Testis (tissue), 2 donors: Measurements from ENCODE around the gene CCL24.

Experiments used
- POLR2A ChIP-seq: fragments of 450-650 bp; IDR thresholded peaks from one replicate; pipeline ENCODE4 v1.6.1; 2017; ENCODE audit warnings: antibody characterized with exemption, mild to moderate bottlenecking, moderate library complexity
- TF ChIP-seq, protein P1 (sequence below), 3 experiments: fragments of 450-650 bp in 2 of 3; fragments of 200-600 bp in 1 of 3; sonication (generic) in 1 of 3; IDR thresholded peaks; one replicate each; pipeline ENCODE4 v1.5.1; 2016 to 2019; ENCODE audit warnings: antibody characterized with exemption in 3 of 3, mild to moderate bottlenecking in 2 of 3, moderate library complexity in 1 of 3

DNA sequence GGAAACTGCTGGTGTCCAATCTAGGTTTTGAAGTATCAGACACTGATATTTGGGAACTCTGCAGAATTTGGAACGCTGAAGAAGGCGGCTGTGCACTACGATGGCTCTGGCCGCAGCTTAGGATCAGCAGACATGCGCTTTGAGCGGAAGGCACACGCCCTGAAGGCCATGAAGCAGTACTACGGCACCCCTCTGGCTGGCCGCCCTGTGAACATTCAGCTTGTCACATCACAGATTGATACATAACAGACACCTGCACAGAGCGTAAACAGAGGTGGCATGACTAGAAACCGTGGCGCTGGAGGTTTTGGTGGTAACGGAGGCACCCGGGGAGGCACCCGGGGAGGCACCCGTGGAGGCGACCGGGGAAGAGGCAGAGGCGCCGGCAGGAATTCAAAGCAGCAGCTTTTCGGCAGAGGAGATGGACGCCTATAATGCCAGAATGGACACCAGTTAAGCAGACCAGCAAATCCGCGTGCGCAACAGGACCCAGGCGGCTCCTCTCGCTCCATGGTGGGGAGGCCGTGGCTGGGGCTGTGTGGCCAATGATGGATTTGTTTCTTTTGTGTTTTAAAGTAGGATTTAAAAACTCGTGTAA lies 22.2 kb upstream of the CCL24 start:
- TF ChIP-seq, protein P1, sequence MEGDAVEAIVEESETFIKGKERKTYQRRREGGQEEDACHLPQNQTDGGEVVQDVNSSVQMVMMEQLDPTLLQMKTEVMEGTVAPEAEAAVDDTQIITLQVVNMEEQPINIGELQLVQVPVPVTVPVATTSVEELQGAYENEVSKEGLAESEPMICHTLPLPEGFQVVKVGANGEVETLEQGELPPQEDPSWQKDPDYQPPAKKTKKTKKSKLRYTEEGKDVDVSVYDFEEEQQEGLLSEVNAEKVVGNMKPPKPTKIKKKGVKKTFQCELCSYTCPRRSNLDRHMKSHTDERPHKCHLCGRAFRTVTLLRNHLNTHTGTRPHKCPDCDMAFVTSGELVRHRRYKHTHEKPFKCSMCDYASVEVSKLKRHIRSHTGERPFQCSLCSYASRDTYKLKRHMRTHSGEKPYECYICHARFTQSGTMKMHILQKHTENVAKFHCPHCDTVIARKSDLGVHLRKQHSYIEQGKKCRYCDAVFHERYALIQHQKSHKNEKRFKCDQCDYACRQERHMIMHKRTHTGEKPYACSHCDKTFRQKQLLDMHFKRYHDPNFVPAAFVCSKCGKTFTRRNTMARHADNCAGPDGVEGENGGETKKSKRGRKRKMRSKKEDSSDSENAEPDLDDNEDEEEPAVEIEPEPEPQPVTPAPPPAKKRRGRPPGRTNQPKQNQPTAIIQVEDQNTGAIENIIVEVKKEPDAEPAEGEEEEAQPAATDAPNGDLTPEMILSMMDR (IDR thresholded peaks at IDR 0.05), result no peak
- TF ChIP-seq POLR2A, result no peak
